ENCODE measurements around the gene APOL4.
"Not testable (repeated sequence)": the region's sequence is repeated elsewhere in the genome, so short reads cannot be mapped to it uniquely, and the experiment has no call there.

DNA sequence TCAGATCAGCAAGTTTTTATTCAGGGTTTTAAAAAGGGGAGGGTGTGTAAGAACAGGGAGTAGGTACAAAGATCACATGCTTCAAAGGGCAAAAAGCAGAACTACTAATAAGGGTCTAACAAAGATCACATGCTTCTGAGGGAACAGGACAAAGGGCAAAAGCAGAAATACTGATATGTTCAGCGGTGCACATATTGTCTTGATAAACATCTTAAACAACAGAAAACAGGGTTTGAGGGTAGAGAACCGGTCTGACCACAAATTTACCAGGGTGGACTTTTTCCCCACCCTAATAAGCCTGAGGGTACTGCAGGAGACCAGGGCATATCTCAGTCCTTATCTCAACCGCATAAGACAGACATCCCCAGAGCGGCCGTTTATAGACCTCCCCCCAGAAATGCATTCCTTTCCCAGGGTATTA, 7.9 kb upstream of the APOL4 start:
- not testable (repeated sequence) for TF ChIP-seq POLR2AphosphoS5 (IDR thresholded peaks at IDR 0.05; ENCODE audit: low read depth)
- TF ChIP-seq, protein P1, sequence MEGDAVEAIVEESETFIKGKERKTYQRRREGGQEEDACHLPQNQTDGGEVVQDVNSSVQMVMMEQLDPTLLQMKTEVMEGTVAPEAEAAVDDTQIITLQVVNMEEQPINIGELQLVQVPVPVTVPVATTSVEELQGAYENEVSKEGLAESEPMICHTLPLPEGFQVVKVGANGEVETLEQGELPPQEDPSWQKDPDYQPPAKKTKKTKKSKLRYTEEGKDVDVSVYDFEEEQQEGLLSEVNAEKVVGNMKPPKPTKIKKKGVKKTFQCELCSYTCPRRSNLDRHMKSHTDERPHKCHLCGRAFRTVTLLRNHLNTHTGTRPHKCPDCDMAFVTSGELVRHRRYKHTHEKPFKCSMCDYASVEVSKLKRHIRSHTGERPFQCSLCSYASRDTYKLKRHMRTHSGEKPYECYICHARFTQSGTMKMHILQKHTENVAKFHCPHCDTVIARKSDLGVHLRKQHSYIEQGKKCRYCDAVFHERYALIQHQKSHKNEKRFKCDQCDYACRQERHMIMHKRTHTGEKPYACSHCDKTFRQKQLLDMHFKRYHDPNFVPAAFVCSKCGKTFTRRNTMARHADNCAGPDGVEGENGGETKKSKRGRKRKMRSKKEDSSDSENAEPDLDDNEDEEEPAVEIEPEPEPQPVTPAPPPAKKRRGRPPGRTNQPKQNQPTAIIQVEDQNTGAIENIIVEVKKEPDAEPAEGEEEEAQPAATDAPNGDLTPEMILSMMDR (IDR thresholded peaks at IDR 0.05; ENCODE audit: insufficient read depth, low read length): not testable (repeated sequence)

Measured in HL-60 (cell line).